Vagina (tissue), 2 donors: ENCODE data around the gene PNLIP.

Source experiments
- CTCF ChIP-seq, 3 experiments: fragments of 450-650 bp in 2 of 3; fragments of 200-600 bp in 1 of 3; sonication (generic) in 1 of 3; IDR thresholded peaks; one replicate each; pipeline ENCODE4 v1.5.1; 2017 to 2019; ENCODE audit warnings: antibody characterized with exemption in 3 of 3, mild to moderate bottlenecking in 2 of 3, moderate library complexity in 2 of 3
- POLR2A ChIP-seq, 2 donors: fragments of 450-650 bp; IDR thresholded peaks; one replicate each; pipeline ENCODE4 v1.6.1; 2017; ENCODE audit warnings: antibody characterized with exemption in 2 of 2, mild to moderate bottlenecking in 2 of 2, moderate library complexity in 2 of 2
- POLR2AphosphoS5 ChIP-seq, 2 donors: sonication (generic); formaldehyde crosslinking; IDR thresholded peaks; one replicate each; pipeline ENCODE4 v1.9.0; 2017; ENCODE audit warnings: antibody characterized with exemption in 2 of 2, mild to moderate bottlenecking in 2 of 2, low read depth in 1 of 2; ENCODE audit not compliant: insufficient read depth in 1 of 2

DNA sequence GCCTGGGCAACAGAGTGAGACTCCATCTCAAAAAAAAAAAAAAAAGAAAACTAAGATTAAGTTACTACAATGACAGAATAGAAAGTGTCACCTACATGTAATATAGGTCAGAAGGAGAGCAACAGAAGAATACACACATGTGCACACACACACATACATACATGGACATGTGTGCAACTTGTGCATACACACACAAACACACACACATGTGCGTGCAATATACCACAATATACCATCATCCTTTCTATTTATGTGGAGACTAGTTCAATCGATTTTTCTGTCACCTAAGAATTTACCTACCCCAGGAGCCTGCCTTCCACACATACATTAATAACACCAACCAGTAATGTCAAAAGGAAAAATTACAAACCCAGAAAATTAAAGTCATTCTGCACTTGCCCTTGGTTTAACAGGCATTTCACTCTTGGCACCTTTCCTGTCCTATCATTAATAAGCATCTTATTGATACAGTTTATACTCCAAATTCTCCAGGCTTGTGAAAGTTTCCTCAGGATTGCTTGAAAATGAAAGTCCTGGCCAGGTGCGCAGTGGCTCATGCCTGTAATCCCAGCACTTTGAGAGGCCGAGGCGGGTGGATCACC, 47.5 kb downstream of the PNLIP start:
- TF ChIP-seq CTCF (IDR thresholded peaks at IDR 0.05) (no peak), POLR2A (IDR thresholded peaks at IDR 0.05) (no peak), POLR2AphosphoS5 (IDR thresholded peaks at IDR 0.05; ENCODE audit: insufficient read depth in 1 of 2, low read depth in 1 of 2) (no peak)
